GM19193 (cell line): ENCODE measurements around the gene TMEM147.

Experiments used
- POLR2A ChIP-seq: IDR thresholded peaks from 4 replicates; pipeline ENCODE4 v1.6.1; 2011; ENCODE audit not compliant: insufficient read depth, insufficient read length; ENCODE audit errors: extremely low read depth

TMEM147 gene

GRCh38 chr19:35549174-35549788, 3.9 kb downstream of the TMEM147 start:
- TF ChIP-seq POLR2A = no peak

GRCh38 chr19:35549879-35550523, 4.6 kb downstream of the TMEM147 start:
- TF ChIP-seq POLR2A = no peak

GRCh38 chr19:35551091-35551810, 5.8 kb downstream of the TMEM147 start:
- TF ChIP-seq POLR2A = no peak

- no peak for TF ChIP-seq POLR2A
Observed at GRCh38 chr19:35552534-35553384, 7.3 kb downstream of the TMEM147 start.

GRCh38 chr19:35553385-35554000, 8.1 kb downstream of the TMEM147 start:
- no peak for TF ChIP-seq POLR2A

- TF ChIP-seq POLR2A = no peak
Observed at GRCh38 chr19:35554076-35554475, 8.7 kb downstream of the TMEM147 start.

- TF ChIP-seq POLR2A = no peak
Observed at GRCh38 chr19:35555301-35556005, 10.0 kb downstream of the TMEM147 start.

- no peak for TF ChIP-seq POLR2A
Observed at GRCh38 chr19:35556025-35556590, 10.7 kb downstream of the TMEM147 start.

- no peak for TF ChIP-seq POLR2A
Observed at GRCh38 chr19:35556846-35557538, 11.6 kb downstream of the TMEM147 start.

- TF ChIP-seq POLR2A = no peak
Observed at GRCh38 chr19:35557539-35558399, 12.3 kb downstream of the TMEM147 start.

- no peak for TF ChIP-seq POLR2A
Observed at GRCh38 chr19:35558400-35559280, 13.2 kb downstream of the TMEM147 start.
